A549 treated with RU486 at 1 μM for 4 hours (cell line): ENCODE results near the gene KIF12. TPM values are rescaled to one million over a fixed set of nuclear protein-coding genes. Genes with fewer than 3 reads are reported as not detected.

Experiments used
- total RNA-seq: library from RNA; stranded (reverse); fragments of 200-300 nt; extraction: Qiagen RNA extraction; gene quantifications from 5 replicates; pipeline ENCODE4 v1.2.3, GENCODE V29; 2022; ENCODE audit warnings: low read depth

KIF12 gene
- total RNA-seq = 1.4 to 2.7 TPM (median 2.1 TPM) in 5 replicates

DNA sequence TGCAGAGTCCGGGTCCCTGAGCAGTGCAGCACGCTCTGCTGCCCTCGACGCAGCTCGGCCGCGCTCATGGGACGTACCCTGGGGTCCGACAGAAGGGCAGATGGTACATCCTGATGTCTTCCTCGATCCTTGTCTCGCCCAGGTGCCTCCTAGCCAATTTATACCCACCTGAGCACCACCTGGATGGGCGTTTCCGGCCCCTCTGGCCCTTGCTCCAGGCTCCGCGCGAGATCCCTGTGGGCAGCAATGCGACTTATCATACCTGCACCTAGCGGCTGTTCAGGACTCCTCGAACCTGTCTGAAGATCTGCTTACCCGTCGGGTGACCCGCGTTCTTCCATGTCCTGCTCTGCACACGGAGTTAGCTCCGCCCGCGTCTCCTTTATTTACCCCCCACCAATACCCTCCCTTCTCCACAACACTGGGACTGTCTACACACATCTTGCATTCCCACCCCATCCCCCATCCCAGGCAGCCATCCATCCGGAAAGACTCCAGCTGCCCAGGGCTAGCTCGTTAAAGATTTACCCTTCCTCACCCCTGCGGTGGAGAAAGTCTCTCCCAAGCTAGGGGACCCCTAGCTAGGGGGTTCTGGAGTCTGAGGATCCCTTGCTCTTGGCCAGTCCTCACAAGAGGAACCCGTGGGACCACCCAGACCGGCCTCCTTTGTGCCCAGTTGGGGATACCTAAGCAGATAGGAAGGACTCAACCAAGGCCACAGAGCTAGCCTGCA, at the start of gene KIF12:
KIF12 (minus strand) TSS at position 357 of the 733 bp plus-strand sequence; CDS start at position 341, 16 bp downstream.

DNA sequence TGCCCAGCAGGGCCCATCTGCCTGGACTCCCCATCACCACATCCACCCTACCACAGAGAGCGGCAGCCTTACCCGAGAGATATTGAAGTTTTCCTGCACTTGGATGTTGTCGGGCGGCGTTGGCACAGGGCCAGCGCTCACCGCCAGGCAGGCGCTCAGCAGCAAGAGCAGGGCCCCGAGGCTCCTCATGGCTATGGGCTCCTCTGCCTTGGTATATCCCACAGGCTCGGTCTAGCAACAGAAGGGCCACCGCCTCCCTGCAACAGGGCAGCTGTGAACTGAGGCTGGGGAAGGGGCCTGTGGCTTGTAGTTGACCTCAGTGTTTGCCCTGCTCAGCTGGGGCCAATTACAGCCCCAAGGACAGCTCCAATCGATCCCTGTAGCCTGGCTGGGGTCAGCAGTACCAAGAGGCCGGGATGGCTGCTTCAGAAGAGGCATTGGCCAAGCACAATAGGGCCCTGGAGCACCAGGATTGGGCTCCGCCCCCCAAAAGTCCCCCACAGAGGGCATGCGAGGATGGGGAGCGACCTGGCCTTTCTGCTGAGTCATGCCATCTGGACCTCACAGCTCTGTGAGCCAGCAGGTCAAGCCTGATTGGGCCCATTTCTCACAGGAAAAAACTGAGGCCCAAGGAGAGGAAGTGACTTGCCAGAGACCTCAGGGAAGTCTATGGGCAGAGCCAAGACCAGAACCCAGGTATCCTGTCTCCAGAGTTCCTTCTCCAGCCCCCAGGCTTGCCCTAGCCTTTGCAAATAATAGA, 20.9 kb downstream of the KIF12 start, which contains the start of gene AMBP:
AMBP (minus strand) TSS at position 280 of the 760 bp plus-strand sequence; CDS start at position 189, 91 bp downstream.

Other genes with a start within 250 kb of the KIF12 start
- 6.7 to 11.2 TPM (median 9.6 TPM) in 5 replicates for gene ZNF618, start 223.0 kb downstream of the KIF12 start, total RNA-seq
- 5.9 to 8.9 TPM (median 7.7 TPM) in 5 replicates for gene AMBP, start 21.0 kb downstream of the KIF12 start, total RNA-seq
- gene COL27A1, start 56.2 kb upstream of the KIF12 start, total RNA-seq = 9.0 to 14.8 TPM (median 11.3 TPM) in 5 replicates
- gene ORM1, start 223.8 kb upstream of the KIF12 start, total RNA-seq = 0.35 TPM in 1 of 5 replicates, not detected in the others
- not detected in 5 replicates for gene ORM2, start 230.6 kb upstream of the KIF12 start, total RNA-seq